Omental fat pad (tissue), 4 donors: ENCODE results near the gene CHRNA9. TPM values are rescaled to one million over a fixed set of nuclear protein-coding genes. Genes with fewer than 3 reads are reported as not detected.
"Not testable (repeated sequence)": the region's sequence is repeated elsewhere in the genome, so short reads cannot be mapped to it uniquely, and the experiment has no call there.

Experiments
- ATAC-seq: fragments of 150-250 bp; one replicate; pipeline ENCODE4 v1.9.1; 2016; ENCODE audit warnings: mild to moderate bottlenecking, moderate library complexity; ENCODE audit not compliant: low FRiP score
- DNase-seq: peaks from one replicate; pipeline ENCODE4 v3.0.0-alpha.2; 2019; ENCODE audit warnings: low spot score
- CTCF ChIP-seq, 3 donors: fragments of 450-650 bp; IDR thresholded peaks; one replicate each; pipeline ENCODE4 v1.5.1; 2016 to 2017; ENCODE audit warnings: antibody characterized with exemption in 3 of 3, mild to moderate bottlenecking in 3 of 3, moderate library complexity in 2 of 3
- total RNA-seq, 4 donors: library from RNA; depleted of rRNA; stranded (reverse); fragments of >200 nt; gene quantifications; one replicate each; pipeline ENCODE4 v1.1.0, GENCODE V29; 2016

The CHRNA9 gene
- total RNA-seq, 4 donors from 2014 or later = not detected

GRCh38 chr4:40380647-40381046 is 45.5 kb downstream of the CHRNA9 start:
- DNase-seq = no peak
- no peak for TF ChIP-seq CTCF (IDR thresholded peaks at IDR 0.05)
- no peak for ATAC-seq

- no peak for TF ChIP-seq CTCF (IDR thresholded peaks at IDR 0.05)
- DNase-seq = no peak
- ATAC-seq = no peak
Observed at GRCh38 chr4:40388239-40388638, 53.1 kb downstream of the CHRNA9 start.

- no peak for TF ChIP-seq CTCF (IDR thresholded peaks at IDR 0.05)
- DNase-seq (no peak), ATAC-seq (no peak)
Observed at GRCh38 chr4:40389986-40390385, 54.9 kb downstream of the CHRNA9 start.

- ATAC-seq, DNase-seq: not testable (repeated sequence)
Observed at GRCh38 chr4:40392241-40392640, 57.1 kb downstream of the CHRNA9 start.

GRCh38 chr4:40394236-40394635 is 59.1 kb downstream of the CHRNA9 start:
- no peak for TF ChIP-seq CTCF (IDR thresholded peaks at IDR 0.05)
- ATAC-seq = no peak
- DNase-seq = no peak

- ATAC-seq = no peak
Observed at GRCh38 chr4:40395166-40395900, 60.2 kb downstream of the CHRNA9 start.

More at GRCh38 chr4:40395166-40395900, 60.2 kb downstream of the CHRNA9 start:
- no peak for TF ChIP-seq CTCF (IDR thresholded peaks at IDR 0.05)
- no peak for DNase-seq
